Fibroblast of lung (primary cell): ENCODE measurements around the gene USP14.

Experiments used
- CTCF ChIP-seq, 2 donors: IDR thresholded peaks in 1 of 2; conservative IDR thresholded peaks in 1 of 2; 1 replicate in 1 of 2; 2 replicates in 1 of 2; pipeline ENCODE4 v1.5.1; 2011 to 2012; ENCODE audit warnings: low read length in 2 of 2, control low read depth in 1 of 2, inconsistent platforms in 1 of 2, low read depth in 1 of 2, mild to moderate bottlenecking in 1 of 2
- EZH2 ChIP-seq: IDR thresholded peaks from 2 replicates; pipeline ENCODE4 v1.5.1; 2012; ENCODE audit warnings: low read length, control low read depth, mild to moderate bottlenecking; ENCODE audit errors: missing control alignments

DNA sequence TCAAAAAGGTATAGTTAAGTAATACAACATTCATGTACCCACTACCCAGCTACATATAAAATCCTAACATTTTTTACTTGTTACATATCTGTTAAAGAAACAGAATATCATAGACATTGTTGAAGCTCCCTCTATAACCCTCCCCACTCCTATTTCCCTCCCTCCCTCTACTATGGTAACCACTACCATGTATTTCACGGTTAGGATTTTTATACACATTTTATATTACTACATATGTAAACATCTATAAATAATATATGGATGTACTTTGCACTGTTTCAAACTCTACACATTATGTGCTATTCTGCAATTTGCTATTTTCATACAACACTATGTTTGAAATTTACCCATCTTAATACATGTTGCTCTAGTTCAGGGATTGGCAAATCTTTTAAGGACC lies 73.2 kb downstream of the USP14 start:
- TF ChIP-seq CTCF (conservative IDR thresholded peaks at IDR 0.05 in 1 of 2, IDR thresholded peaks at IDR 0.05 in 1 of 2; ENCODE audit: low read depth in 1 of 2, low read length in 2 of 2) = no peak
- no peak for TF ChIP-seq EZH2
